ENCODE results near the gene BFSP2. TPM values are rescaled to one million over a fixed set of nuclear protein-coding genes. Genes with fewer than 3 reads are reported as not detected.
"Not testable (repeated sequence)": the region's sequence is repeated elsewhere in the genome, so short reads cannot be mapped to it uniquely, and the experiment has no call there.

Gene BFSP2
- total and polyA plus RNA-seq, 3 donors from 2014 or later = not detected

- peaks cover 3% of the 10 kb centered on the region for H3K4me1 ChIP-seq
- H3K4me3 ChIP-seq = no peak overlapping the region
- no peak overlapping the region for H3K27ac ChIP-seq
- 77 to 87% methylated on average over 7 of the region's 7 CpGs for WGBS, 2 donors
- no peak for DNase-seq
- intact Hi-C loops (cut with DNase I; ENCODE audit: low total_unique reads) = no loop called here
- H3K36me3 ChIP-seq (ENCODE audit: low read depth, missing control alignments) = no peaks in the 10 kb centered on the region
- H3K27me3 ChIP-seq = no peaks in the 10 kb centered on the region
- no peaks in the 10 kb centered on the region for H3K9me3 ChIP-seq
- no peak for TF ChIP-seq POLR2A (IDR thresholded peaks at IDR 0.05)
- no peak for TF ChIP-seq CTCF (IDR thresholded peaks at IDR 0.05)
These were observed 80.2 kb downstream of the BFSP2 start for GRCh38 chr3:133479895-133480669.

GRCh38 chr3:133482474-133482873, 82.6 kb downstream of the BFSP2 start:
- WGBS, 2 donors = 69 to 78% methylated on average over 5 of the region's 5 CpGs
- not testable (repeated sequence) for H3K4me1 ChIP-seq

GRCh38 chr3:133486658-133487057, 86.8 kb downstream of the BFSP2 start:
- TF ChIP-seq POLR2A (IDR thresholded peaks at IDR 0.05) = no peak
- no peak for TF ChIP-seq CTCF (IDR thresholded peaks at IDR 0.05)
- no peak for DNase-seq
- no peaks in the 10 kb centered on the region for H3K4me1 ChIP-seq
- H3K27ac ChIP-seq = no peak overlapping the region
- 96% methylated on average over 5 of the region's 5 CpGs for WGBS, 2 donors
- no peaks in the 10 kb centered on the region for H3K36me3 ChIP-seq (ENCODE audit: low read depth, missing control alignments)
- no peaks in the 10 kb centered on the region for H3K9me3 ChIP-seq
- no peak overlapping the region for H3K4me3 ChIP-seq
- intact Hi-C loops (cut with DNase I; ENCODE audit: low total_unique reads) = no loop called here
- no peaks in the 10 kb centered on the region for H3K27me3 ChIP-seq

More at GRCh38 chr3:133482474-133482873, 82.6 kb downstream of the BFSP2 start:
- H3K36me3 ChIP-seq (ENCODE audit: low read depth, missing control alignments); intact Hi-C loops (cut with DNase I; ENCODE audit: low total_unique reads); H3K27ac ChIP-seq; H3K4me3 ChIP-seq; H3K9me3 ChIP-seq; DNase-seq; H3K27me3 ChIP-seq: not testable (repeated sequence)

- Histone ChIP-seq H3K27me3 (no peaks in the 10 kb centered on the region), H3K36me3 (ENCODE audit: low read depth, missing control alignments) (no peaks in the 10 kb centered on the region), H3K27ac (no peak overlapping the region), H3K4me3 (no peak overlapping the region), H3K4me1 (no peaks in the 10 kb centered on the region), H3K9me3 (no peaks in the 10 kb centered on the region)
- intact Hi-C loops (cut with DNase I; ENCODE audit: low total_unique reads) = no loop called here
- TF ChIP-seq CTCF (IDR thresholded peaks at IDR 0.05) = no peak
- no peak for TF ChIP-seq POLR2A (IDR thresholded peaks at IDR 0.05)
- 91 to 100% methylated on average over 1 to 4 of the region's 4 CpGs for WGBS, 2 donors
- DNase-seq = no peak
These were observed 87.3 kb downstream of the BFSP2 start for GRCh38 chr3:133487204-133487603.

- H3K27ac ChIP-seq = no peak overlapping the region
- DNase-seq = peak; percentile 25
- H3K4me3 ChIP-seq = no peak overlapping the region
- H3K27me3 ChIP-seq = no peaks in the 10 kb centered on the region
- no peaks in the 10 kb centered on the region for H3K36me3 ChIP-seq (ENCODE audit: low read depth, missing control alignments)
- no peaks in the 10 kb centered on the region for H3K4me1 ChIP-seq
- H3K9me3 ChIP-seq = no peaks in the 10 kb centered on the region
- WGBS, 2 donors = 83 to 85% methylated on average over 1 of the region's 1 CpG
- TF ChIP-seq POLR2A (IDR thresholded peaks at IDR 0.05) (no peak), CTCF (IDR thresholded peaks at IDR 0.05) (peak in 2 of 3 experiments; percentile 13 to 53)
- intact Hi-C loops (cut with DNase I; ENCODE audit: low total_unique reads) = no loop called here
These were observed 88.2 kb downstream of the BFSP2 start for GRCh38 chr3:133487920-133488540.
